Kidney epithelial cell (primary cell): ENCODE data around the gene EYA3. TPM values are rescaled to one million over a fixed set of nuclear protein-coding genes. Genes with fewer than 3 reads are reported as not detected.
"Not testable (repeated sequence)": the region's sequence is repeated elsewhere in the genome, so short reads cannot be mapped to it uniquely, and the experiment has no call there.

Source experiments
- DNase-seq: peaks from one replicate; pipeline ENCODE4 v3.0.0-alpha.2; 2010; ENCODE audit warnings: low read depth
- H3K27me3 ChIP-seq: 2 replicates; pipeline ENCODE4 v1.6.0; 2011; ENCODE audit warnings: low read length; ENCODE audit not compliant: control insufficient read depth, insufficient read depth
- H3K36me3 ChIP-seq: 2 replicates; pipeline ENCODE4 v1.5.1; 2011; ENCODE audit warnings: low read length; ENCODE audit not compliant: control insufficient read depth, insufficient read depth
- H3K4me3 ChIP-seq: 2 replicates; pipeline ENCODE4 v1.5.1; 2011; ENCODE audit warnings: low read depth, mild to moderate bottlenecking, control low read depth, low read length
- CTCF ChIP-seq: IDR thresholded peaks from 2 replicates; pipeline ENCODE4 v1.5.1; 2011; ENCODE audit warnings: mild to moderate bottlenecking, moderate library complexity, low read length, control low read depth, inconsistent platforms; ENCODE audit not compliant: insufficient read depth, poor library complexity, severe bottlenecking
- total RNA-seq: library from RNA; depleted of rRNA; stranded (reverse); fragments of >200 nt; gene quantifications from 2 replicates; pipeline ENCODE4 v1.2.3, GENCODE V29; 2015

EYA3 gene
- total RNA-seq, 1 donor from 2014 or later, result 15.1 TPM

- no peaks in the 10 kb centered on the region for H3K36me3 ChIP-seq
- H3K4me3 ChIP-seq, result no peak overlapping the region
- no peaks in the 10 kb centered on the region for H3K27me3 ChIP-seq
- no peak for DNase-seq
- no peak for TF ChIP-seq CTCF
Measured at GRCh38 chr1:28028873-28029654, 59.3 kb downstream of the EYA3 start.

GRCh38 chr1:28027660-28028059 is 60.8 kb downstream of the EYA3 start:
- Histone ChIP-seq H3K27me3 (no peaks in the 10 kb centered on the region), H3K36me3 (no peaks in the 10 kb centered on the region), H3K4me3 (no peak overlapping the region)
- DNase-seq, result no peak
- TF ChIP-seq CTCF, result no peak

GRCh38 chr1:28027238-28027637 is 61.2 kb downstream of the EYA3 start:
- no peak for TF ChIP-seq CTCF

GRCh38 chr1:28026329-28026728 is 62.1 kb downstream of the EYA3 start:
- TF ChIP-seq CTCF, result no peak
- DNase-seq, result no peak
- Histone ChIP-seq H3K36me3 (no peaks in the 10 kb centered on the region), H3K4me3 (no peak overlapping the region), H3K27me3 (no peaks in the 10 kb centered on the region)

More at GRCh38 chr1:28027238-28027637, 61.2 kb downstream of the EYA3 start:
- no peaks in the 10 kb centered on the region for H3K27me3 ChIP-seq
- H3K36me3 ChIP-seq, result no peaks in the 10 kb centered on the region
- DNase-seq, result no peak
- H3K4me3 ChIP-seq, result no peak overlapping the region

- H3K36me3 ChIP-seq, result no peaks in the 10 kb centered on the region
- no peak for DNase-seq
- no peak for TF ChIP-seq CTCF
- no peaks in the 10 kb centered on the region for H3K27me3 ChIP-seq
- H3K4me3 ChIP-seq, result no peak overlapping the region
Measured at GRCh38 chr1:28021064-28021463, 67.3 kb downstream of the EYA3 start.

GRCh38 chr1:28010969-28011368 is 77.4 kb downstream of the EYA3 start:
- Histone ChIP-seq H3K4me3 (no peak overlapping the region), H3K36me3 (no peaks in the 10 kb centered on the region), H3K27me3 (no peaks in the 10 kb centered on the region)
- no peak for DNase-seq
- TF ChIP-seq CTCF, result no peak

- not testable (repeated sequence) for H3K4me3 ChIP-seq, H3K36me3 ChIP-seq, DNase-seq, H3K27me3 ChIP-seq
Measured at GRCh38 chr1:28003117-28003516, 85.3 kb downstream of the EYA3 start.
